Stimulated activated CD8-positive, alpha-beta memory T cell treated with anti-CD3 and anti-CD28 coated beads, Interleukin-12 subunit alpha, Interleukin-12 subunit beta, amount 100 ng/mL, for 24 hours (primary cell): ENCODE data around the gene DDX60.
"Not testable (repeated sequence)": the region's sequence is repeated elsewhere in the genome, so short reads cannot be mapped to it uniquely, and the experiment has no call there.

Source experiments
- DNase-seq: peaks from one replicate; pipeline ENCODE4 v3.0.0-alpha.2; 2020; ENCODE audit errors: extremely low read depth

DDX60 gene, protein sequence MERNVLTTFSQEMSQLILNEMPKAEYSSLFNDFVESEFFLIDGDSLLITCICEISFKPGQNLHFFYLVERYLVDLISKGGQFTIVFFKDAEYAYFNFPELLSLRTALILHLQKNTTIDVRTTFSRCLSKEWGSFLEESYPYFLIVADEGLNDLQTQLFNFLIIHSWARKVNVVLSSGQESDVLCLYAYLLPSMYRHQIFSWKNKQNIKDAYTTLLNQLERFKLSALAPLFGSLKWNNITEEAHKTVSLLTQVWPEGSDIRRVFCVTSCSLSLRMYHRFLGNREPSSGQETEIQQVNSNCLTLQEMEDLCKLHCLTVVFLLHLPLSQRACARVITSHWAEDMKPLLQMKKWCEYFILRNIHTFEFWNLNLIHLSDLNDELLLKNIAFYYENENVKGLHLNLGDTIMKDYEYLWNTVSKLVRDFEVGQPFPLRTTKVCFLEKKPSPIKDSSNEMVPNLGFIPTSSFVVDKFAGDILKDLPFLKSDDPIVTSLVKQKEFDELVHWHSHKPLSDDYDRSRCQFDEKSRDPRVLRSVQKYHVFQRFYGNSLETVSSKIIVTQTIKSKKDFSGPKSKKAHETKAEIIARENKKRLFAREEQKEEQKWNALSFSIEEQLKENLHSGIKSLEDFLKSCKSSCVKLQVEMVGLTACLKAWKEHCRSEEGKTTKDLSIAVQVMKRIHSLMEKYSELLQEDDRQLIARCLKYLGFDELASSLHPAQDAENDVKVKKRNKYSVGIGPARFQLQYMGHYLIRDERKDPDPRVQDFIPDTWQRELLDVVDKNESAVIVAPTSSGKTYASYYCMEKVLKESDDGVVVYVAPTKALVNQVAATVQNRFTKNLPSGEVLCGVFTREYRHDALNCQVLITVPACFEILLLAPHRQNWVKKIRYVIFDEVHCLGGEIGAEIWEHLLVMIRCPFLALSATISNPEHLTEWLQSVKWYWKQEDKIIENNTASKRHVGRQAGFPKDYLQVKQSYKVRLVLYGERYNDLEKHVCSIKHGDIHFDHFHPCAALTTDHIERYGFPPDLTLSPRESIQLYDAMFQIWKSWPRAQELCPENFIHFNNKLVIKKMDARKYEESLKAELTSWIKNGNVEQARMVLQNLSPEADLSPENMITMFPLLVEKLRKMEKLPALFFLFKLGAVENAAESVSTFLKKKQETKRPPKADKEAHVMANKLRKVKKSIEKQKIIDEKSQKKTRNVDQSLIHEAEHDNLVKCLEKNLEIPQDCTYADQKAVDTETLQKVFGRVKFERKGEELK (N-terminal part only)

DNA sequence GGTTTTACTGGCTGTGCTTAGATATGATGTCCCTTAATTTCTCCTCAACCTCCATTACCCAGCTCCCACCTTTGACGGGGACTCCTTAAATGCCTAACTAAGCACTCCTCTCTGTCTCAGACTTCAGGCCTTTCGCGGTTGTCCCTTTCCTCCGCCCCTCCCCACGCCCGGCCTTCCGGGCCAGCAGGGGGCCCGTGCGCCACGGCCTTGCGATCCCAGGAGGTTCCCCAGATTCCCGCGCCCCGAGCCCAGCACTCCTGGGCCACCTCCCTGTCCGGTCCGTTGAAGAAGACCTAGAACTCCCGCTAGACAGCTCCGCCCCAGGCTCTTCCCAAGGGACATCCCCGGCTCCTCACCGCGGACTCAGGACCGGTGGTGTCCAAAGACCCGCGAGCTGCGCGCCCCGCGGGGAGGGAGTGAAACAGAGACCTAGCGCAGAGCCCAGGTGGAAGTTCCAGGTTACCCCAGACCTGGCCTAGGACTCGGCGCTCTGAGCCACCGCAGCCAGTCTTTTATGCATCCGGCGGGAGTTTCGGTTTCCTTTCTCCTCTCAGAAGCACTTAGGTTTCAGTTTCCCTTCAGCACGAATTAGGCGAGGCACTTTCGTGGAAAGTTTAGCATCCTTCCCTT, at the start of gene DDX60:
TSS of gene DDX60 (minus strand) at position 487 of the 630 bp plus-strand sequence. CDS start 7,493 bp downstream, outside the sequence.
- peak; percentile 39 for DNase-seq

DNA sequence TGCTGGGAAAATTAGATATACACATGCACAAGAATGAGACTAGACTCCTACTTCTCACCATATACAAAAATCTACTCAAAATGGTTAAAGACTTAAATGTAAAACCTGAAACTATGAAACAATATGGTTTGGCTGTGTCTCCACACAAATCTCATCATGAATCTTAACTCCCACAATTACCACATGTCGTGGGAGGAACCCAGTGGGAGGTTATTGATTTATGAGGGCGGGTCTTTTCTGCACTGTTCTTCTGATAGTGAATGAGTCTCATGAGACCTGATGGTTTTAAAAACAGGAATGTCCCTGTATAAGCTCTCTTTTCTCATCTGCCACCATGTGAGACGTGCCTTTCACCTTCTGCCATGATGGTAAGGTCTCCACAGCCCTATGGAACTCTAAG, 48.5 kb upstream of the DDX60 start:
- no peak for DNase-seq

DNA sequence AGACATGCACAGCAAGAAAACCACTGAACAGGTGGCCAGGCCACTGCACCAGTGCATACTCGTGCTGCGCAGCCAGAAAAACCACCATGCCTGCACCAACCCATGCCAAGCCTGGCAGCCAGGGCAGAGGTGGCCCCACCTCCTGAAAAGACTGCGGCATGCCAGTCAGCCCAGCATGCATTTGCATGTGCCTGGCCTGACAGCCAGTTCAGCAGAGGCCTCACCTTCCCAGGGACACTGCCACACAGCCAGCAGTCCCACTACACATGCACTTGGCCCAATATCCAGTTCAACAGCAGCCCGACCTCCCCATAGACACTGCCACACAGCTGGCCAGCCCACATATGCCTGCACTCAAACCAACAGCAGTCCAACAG, 43.5 kb upstream of the DDX60 start:
- no peak for DNase-seq

DNA sequence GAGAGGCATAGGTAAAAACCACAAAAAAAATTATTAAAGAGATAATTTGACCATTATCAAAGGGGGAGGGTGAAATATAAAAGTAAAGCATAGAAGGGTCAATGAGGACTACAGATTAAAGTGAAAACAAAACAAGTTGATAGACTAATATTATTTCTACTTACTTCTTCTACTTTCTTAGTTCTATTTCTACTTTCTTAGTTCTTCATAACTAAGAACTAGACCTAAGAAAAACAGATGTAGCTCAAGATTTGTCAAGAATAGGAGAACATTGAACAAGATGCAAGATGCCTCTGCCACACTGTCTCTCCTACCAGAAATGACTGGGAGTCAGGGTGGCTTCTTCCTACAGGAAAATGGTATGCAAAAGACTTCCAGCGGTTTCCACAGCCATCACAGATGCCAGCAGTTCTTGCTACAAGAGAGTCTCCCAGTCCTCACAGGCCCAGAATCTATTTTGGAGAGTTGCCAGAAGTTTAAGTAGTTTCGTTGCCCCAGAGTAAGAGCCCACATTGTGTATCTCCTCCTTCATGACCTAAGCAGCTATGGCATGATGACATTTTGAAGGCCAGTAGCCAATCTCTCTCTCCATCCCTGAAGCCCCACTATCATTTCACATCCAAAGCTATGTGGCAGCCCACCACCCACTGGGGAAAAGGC, 42.9 kb upstream of the DDX60 start:
- no peak for DNase-seq

DNA sequence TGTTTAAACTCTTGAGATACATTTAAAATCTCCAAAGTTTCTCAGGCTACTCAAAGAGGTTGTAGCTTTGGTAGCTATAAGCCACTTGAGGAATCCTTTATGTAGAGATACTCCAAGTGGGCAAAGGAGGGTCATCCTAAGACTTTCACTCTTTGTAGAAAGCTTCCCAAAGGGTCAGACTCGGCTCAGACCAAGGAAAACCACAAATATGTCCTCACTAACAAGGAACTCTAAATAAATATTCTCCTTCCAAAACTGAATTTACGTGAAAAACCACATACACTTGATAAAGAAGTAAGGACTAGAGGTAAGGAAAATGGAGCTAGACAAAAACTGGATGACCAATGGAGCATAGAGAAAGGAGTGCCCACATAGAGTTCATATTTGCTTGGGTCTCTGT, 41.7 kb upstream of the DDX60 start:
- DNase-seq: no peak

DNA sequence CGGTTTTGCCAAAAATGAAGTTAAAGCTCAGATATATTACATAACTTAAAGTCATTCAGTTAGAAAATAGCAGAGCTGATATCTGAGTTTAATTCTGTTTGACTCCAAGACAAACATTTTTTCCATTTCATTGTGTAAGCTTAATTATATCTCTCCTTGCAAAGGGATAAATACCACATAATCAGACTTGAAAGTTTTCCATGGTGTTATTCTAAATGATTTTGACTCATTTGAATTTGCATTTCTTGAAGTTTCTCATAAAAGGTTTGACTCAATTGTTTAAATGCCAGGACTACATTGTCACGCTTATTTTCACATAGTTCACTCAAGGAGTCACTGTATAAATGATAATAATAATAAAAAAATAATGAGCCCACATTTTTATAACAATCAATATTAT, 39.4 kb upstream of the DDX60 start:
- no peak for DNase-seq

DNA sequence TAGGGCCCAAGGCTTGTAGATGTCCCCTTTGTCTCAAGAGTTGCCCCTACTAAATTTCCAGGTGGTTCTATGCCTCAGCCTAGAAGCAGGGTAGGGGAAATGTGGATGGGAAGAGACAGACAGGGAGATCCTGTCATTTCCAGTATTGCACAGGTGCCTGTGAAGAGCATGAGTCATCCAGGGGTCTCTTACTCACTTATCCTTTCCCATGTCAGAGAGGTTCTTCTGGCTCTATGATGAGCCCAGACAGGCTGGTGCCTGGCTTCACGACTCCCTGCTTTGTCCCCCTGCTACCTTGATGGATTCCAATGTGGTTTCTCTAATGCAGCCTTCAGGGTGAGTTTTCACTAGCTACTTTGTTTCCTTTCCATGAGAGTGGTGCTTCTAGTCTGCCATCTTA, 35.2 kb upstream of the DDX60 start:
- DNase-seq: no peak

DNA sequence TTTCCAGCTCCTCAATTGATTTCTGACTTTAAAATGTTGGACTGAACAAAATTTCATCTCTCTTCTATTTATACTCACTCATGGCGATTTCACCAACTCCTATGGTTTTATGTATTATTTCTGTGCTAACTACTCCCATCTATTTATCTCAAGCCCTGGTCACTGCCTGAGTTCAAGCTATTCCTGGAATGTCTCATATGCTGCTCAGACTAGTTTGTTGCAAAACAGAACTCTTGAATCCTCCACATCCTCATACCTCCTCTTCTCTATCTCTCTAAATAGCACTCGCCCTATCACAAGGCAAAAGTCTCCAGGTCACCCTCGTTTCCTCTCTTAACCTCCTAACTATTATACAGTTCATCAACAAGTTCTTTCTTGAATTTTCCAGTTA, 19.0 kb upstream of the DDX60 start:
- DNase-seq: no peak

DNA sequence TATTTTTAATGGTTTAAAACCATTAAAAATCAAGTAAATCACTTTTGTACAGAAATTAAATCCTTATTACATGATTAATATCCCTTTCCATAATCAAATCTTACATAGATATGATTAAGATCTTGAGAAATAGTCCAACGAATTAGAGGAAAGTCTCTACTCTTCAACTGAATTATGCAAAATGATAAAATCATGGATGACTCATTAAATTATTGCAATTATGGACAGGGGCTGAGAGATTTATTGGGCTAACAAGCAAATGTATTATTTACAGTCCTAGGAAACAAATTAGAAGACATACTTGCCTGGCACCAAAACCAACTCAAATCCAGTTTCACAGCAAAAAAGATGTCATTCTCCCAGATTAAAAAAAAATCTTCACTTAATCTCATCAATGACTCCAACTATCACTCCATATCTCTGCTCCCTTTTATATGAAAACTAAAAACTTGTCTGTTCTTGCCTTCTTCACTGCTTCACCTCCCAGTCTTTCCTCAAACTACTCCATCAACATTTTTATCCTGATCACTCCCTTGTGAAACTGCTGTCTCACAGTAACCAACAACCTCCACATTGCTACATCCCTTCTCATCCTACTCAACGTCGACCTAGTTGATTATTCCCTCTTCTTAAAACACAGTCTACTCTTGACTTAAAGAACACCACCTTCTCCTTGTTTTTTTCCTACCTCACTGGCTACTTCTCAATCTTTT, 18.4 kb upstream of the DDX60 start:
- no peak for DNase-seq

DNA sequence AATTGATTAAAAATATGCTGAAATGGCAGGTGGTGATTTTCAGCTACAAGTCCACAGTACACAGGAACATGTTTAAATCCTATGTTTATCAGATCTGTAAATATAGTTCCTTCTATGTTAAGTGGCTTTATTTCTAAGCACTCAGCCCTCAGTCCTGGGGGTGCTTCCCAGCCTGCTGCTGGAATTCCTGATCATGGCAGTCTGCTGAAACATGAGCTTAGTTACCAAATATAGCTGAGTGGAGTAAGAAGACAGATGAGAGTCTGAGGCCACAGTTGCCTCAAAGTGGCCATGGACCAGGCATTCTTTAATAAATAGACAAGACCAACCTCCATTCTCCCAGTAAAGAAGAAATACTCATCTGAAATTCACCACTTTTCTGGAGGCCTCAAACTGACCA, 17.1 kb upstream of the DDX60 start:
- no peak for DNase-seq

DNA sequence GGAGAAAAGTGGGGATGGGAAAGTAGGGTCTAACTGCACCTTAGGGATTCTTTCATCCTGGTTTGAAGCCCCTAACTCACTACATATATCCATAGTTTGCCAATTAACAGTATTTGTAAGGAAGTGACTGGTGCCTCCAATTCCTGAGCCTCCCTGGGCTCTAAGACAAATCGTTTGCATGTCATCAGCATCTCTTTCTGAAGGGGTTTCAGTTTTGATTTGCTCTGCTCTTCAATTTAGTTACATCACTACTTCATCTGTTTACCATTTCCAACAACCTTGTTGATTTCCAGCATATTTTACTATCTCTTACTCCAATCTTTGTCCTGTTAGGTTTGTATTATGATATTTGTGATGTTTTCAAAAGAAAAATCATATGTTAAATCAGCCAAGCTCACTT, 15.5 kb upstream of the DDX60 start:
- DNase-seq: no peak

DNA sequence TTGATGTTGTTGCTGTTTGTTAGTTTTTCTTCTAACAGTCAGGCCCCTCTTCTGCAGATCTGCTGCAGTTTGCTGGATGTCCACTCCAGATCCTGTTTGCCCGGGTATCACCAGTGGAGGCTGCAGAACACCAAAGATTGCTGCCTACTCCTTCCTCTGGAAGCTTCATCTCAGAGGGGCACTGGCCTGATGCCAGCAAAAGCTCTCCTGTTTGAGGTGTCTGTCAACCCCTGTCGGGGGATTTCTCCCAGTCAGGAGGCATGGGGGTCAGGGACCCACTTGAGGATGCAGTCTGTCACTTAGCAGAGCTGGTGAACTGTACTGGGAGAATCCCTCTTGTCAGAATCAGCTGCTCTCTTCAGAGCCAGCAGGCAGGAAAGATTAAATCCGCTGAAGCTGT, 12.0 kb upstream of the DDX60 start:
- not testable (repeated sequence) for DNase-seq

DNA sequence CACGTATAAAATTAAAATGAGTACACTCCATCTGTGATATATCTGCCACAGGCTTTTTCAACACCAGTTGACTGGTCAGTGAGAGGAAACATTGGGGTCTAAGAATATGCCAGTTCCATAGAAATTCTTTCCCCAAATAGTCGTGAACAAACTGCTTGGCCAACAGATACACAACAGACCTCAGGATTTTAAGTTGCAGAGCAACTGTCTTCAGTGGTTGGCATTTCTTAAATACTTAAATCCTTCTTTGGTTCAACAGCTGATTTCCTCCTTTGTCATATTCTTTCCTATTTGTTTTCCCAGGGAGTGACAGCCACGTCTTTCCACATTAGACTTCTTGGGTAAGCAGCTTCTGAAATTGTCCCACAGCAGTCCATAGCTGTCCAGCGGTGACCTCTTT, 7.0 kb upstream of the DDX60 start:
- no peak for DNase-seq

DNA sequence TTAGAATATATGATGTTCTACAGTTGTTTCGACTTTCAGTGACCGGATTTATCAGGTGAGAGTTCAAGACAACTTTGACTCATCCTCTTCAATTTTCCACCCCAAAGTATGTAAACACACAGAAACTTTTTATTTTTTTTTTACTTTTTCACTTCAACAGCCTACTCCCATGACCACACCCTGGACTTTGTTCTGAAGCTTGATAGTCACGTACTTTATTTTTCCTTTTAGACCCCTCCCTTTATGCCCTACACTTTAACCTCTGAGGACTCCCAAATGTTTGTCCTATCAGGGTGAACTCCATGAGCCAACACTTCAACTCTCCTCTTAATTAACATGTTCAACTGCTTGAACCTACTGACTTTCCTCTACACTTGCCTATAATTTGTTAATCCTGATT, 2.5 kb upstream of the DDX60 start:
- DNase-seq: no peak

DNA sequence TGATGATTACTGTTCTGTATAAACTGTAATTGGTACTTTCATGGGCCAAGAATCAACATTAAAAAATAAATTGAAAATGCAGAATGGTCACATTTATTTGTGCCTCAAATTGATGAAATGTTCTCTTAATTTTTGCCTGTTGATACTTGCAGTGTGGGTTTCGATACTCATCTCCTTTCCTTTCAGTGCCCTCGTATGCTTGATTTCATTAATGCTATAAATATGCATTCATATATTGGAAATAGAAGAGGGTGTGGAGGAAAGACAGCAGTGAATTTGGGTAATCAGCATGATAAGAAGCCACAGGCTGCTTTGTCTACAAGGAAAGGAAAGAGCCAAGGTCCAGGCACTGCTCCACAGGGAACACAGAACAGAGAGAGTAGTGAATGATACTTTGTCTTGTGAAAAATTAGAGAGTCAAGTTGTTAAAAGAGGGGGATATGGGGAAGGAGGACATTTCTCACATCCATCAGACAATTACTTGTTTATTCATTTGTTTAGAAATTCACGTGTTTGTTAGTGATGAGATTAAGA, 1.0 kb upstream of the DDX60 start:
- DNase-seq: no peak

DNA sequence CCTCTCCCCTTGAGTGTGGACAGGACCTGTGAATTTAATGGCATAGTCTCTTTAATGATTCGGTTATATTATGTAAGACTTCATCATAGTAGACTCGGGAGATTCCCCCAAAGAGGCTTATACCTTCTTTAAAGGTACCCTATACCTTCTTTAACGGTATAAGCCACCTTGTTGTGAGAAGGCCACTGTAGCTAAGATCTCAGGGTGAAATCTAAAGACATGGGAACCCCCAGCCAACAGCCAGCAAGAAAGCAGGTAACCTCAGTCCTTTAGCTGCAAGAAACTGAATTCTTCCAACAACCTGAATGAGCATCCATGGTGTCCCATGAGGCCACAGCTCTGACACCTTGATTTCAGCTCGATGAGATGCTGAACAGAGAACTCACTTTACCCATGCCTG, 931 bp downstream of the DDX60 start:
- DNase-seq: no peak

DNA sequence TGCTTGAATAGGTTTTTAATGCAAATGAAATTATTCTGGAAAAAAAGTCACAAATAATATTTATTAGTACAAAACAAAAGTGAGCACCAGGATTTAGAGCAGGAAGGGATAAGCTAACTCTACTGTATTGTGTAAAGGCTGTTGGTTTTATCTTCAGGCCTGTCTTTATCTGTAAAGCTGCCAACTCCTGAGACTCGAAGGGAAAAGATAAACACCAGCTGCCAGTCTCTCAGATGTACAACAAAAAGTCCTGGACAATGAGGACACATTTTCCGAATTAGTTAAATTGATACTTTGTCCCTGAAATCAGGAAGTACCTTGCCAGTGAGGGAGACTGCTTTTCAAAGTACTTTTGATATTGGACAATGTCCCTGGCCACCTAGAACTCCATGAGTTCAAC, 8.8 kb downstream of the DDX60 start:
- DNase-seq: no peak

DNA sequence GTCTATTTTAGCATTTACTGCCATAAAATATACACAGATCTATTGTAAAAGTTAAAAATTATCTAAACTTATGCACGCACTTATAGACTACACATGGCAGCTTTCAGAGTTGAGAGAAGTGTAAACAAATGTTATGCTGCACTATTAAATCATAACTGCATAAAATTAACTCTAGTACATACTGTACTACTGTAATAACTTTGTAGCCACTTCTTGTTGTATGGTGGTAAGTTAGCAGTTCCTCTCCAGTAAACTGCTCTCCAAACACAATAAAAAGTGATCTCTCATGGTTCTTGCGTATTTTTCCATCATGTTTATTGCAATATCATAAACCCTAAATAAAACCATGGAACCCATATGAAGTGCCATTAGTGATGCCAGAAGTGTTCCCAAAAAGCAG, 9.6 kb downstream of the DDX60 start:
- DNase-seq: no peak

DNA sequence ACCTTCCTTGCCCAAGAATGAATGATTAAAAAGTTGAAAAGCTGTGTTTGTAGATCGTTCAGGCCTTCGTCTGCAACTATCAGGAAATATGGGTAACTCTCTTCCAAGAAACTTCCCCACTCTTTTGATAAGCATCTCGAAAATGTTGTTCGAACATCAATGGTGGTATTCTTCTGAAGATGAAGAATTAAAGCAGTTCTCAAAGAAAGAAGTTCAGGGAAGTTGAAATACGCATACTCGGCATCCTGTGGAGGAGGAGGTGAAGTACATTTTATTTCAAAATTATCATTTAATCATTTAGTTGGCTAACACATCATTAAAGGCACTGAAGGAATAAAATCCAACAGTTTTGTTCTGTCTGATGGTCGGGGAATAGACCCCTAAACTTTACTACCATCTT, 12.1 kb downstream of the DDX60 start:
- DNase-seq: no peak

DNA sequence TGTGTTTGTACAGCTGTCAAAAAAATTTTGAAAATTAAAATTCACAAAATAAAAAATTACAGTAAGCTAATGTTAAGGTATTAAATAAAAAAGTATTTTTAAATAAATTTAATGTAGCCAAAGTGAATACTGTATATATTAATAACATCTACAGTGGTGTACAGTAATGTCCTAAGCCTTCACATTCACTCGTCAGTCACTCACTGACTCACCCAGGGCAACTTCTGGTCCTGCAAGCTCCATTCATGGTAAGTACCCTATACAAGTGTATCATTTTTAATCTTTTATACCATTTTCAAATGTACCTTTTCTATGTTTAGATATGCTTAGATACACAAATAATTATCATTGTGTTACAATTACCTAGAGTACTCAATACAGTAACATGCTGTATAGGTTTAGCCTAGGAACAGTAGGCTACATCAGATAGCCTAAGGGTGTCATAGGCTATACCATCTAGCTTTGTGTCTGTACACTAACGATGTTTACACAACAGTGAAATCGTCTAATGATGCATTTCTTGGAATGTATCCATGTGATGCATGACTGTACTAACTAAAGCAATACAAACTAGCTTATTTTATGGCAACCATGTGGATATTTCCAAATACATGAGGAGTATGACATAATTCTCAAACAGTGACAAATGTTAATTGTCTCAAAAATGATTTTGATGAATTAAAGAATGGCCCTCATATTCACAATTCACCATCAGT, 13.7 kb downstream of the DDX60 start:
- DNase-seq: no peak
